ENCODE data around the gene CSNK1G3.
"Not testable (repeated sequence)": the region's sequence is repeated elsewhere in the genome, so short reads cannot be mapped to it uniquely, and the experiment has no call there.

The CSNK1G3 gene

GRCh38 chr5:123511648-123512605, at the start of gene CSNK1G3:
Gene CSNK1G3, plus strand, starts transcription at chr5:123512177. Its CDS starts 33,487 bp downstream, at chr5:123545664.
- peak; percentile 98 for DNase-seq (ENCODE audit: low read depth)

GRCh38 chr5:123466839-123467238, 45.1 kb upstream of the CSNK1G3 start:
- not testable (repeated sequence) for DNase-seq (ENCODE audit: low read depth)

GRCh38 chr5:123471385-123471784, 40.6 kb upstream of the CSNK1G3 start:
- DNase-seq (ENCODE audit: low read depth): no peak

- DNase-seq (ENCODE audit: low read depth): no peak
Measured at GRCh38 chr5:123472150-123472924, 39.6 kb upstream of the CSNK1G3 start.

- DNase-seq (ENCODE audit: low read depth): peak; percentile 42
Measured at GRCh38 chr5:123474228-123474627, 37.7 kb upstream of the CSNK1G3 start.

- no peak for DNase-seq (ENCODE audit: low read depth)
Measured at GRCh38 chr5:123476731-123477130, 35.2 kb upstream of the CSNK1G3 start.

GRCh38 chr5:123478546-123478945, 33.4 kb upstream of the CSNK1G3 start:
- no peak for DNase-seq (ENCODE audit: low read depth)

GRCh38 chr5:123482258-123482657, 29.7 kb upstream of the CSNK1G3 start:
- DNase-seq (ENCODE audit: low read depth): no peak

- DNase-seq (ENCODE audit: low read depth): no peak
Measured at GRCh38 chr5:123483446-123484077, 28.4 kb upstream of the CSNK1G3 start.

- no peak for DNase-seq (ENCODE audit: low read depth)
Measured at GRCh38 chr5:123485275-123485674, 26.7 kb upstream of the CSNK1G3 start.

- DNase-seq (ENCODE audit: low read depth): no peak
Measured at GRCh38 chr5:123486951-123487655, 24.9 kb upstream of the CSNK1G3 start.

- DNase-seq (ENCODE audit: low read depth): no peak
Measured at GRCh38 chr5:123490974-123491373, 21.0 kb upstream of the CSNK1G3 start.

- not testable (repeated sequence) for DNase-seq (ENCODE audit: low read depth)
Measured at GRCh38 chr5:123495211-123495610, 16.8 kb upstream of the CSNK1G3 start.

- DNase-seq (ENCODE audit: low read depth): peak; percentile 49
Measured at GRCh38 chr5:123496892-123497291, 15.1 kb upstream of the CSNK1G3 start.

- no peak for DNase-seq (ENCODE audit: low read depth)
Measured at GRCh38 chr5:123500471-123500870, 11.5 kb upstream of the CSNK1G3 start.

- DNase-seq (ENCODE audit: low read depth): no peak
Measured at GRCh38 chr5:123502120-123502519, 9.9 kb upstream of the CSNK1G3 start.

- no peak for DNase-seq (ENCODE audit: low read depth)
Measured at GRCh38 chr5:123503299-123503698, 8.7 kb upstream of the CSNK1G3 start.

- DNase-seq (ENCODE audit: low read depth): no peak
Measured at GRCh38 chr5:123505633-123506032, 6.3 kb upstream of the CSNK1G3 start.

- no peak for DNase-seq (ENCODE audit: low read depth)
Measured at GRCh38 chr5:123508441-123508840, 3.5 kb upstream of the CSNK1G3 start.

- peak; percentile 43 for DNase-seq (ENCODE audit: low read depth)
Measured at GRCh38 chr5:123511290-123511647, 708 bp upstream of the CSNK1G3 start.

GRCh38 chr5:123512611-123513461, 859 bp downstream of the CSNK1G3 start:
- DNase-seq (ENCODE audit: low read depth): no peak
